Esophagus squamous epithelium (tissue), 4 donors: ENCODE data around the gene TTYH2.

Experiments
- POLR2A ChIP-seq, 4 donors: fragments of 450-650 bp; IDR thresholded peaks; one replicate each; pipeline ENCODE4 v1.6.1; 2017; ENCODE audit warnings: antibody characterized with exemption in 4 of 4, mild to moderate bottlenecking in 4 of 4, moderate library complexity in 3 of 4
- TF ChIP-seq, protein P1 (sequence below), 6 experiments: fragments of 450-650 bp in 4 of 6; fragments of 200-600 bp in 2 of 6; sonication (generic) in 2 of 6; IDR thresholded peaks; one replicate each; pipeline ENCODE4 v1.5.1; 2016 to 2019; ENCODE audit warnings: antibody characterized with exemption in 6 of 6, mild to moderate bottlenecking in 4 of 6, moderate library complexity in 4 of 6

DNA sequence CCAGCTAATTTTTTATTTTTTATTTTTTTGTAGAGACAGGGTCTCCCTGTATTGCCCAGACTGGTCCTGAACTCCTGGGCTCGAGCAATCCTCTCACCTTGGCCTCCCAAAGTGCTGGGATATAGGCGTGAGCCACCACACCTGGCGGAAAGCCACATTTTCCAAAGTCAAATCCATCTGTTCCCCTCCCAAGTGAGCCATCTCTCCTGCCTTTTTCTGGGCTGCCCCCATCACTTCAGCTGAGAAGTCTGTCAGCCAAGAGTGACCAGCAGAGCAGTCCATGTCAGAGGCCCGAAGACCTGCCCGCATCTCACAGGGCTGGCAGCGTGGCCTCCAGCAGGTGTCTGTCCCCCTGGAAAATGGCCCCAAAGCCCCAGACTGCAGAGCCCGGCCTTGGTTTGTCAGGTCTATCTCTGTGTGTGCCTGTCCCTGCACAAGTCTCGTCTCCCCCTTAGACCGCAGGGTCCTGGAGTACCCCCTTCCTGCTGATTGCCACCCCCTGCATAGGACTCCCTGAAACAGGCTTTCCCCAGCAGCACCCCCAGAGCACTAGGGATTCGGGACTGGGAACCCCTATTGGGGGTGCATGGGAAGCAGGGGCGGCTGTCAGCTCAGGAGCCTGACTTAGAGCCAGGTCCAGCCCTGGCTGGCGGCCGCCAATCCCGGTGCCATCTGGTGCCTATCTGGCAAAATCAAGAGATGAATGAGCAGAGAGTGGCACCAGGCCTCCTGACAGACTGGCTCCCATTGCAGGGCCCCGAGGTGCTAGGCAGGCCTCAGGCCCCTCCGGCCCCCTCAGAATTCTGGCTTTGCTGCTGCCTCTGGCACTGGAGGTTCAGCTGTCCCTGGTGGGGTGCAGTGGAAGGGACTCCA, 7.8 kb downstream of the TTYH2 start:
- TF ChIP-seq, protein P1, sequence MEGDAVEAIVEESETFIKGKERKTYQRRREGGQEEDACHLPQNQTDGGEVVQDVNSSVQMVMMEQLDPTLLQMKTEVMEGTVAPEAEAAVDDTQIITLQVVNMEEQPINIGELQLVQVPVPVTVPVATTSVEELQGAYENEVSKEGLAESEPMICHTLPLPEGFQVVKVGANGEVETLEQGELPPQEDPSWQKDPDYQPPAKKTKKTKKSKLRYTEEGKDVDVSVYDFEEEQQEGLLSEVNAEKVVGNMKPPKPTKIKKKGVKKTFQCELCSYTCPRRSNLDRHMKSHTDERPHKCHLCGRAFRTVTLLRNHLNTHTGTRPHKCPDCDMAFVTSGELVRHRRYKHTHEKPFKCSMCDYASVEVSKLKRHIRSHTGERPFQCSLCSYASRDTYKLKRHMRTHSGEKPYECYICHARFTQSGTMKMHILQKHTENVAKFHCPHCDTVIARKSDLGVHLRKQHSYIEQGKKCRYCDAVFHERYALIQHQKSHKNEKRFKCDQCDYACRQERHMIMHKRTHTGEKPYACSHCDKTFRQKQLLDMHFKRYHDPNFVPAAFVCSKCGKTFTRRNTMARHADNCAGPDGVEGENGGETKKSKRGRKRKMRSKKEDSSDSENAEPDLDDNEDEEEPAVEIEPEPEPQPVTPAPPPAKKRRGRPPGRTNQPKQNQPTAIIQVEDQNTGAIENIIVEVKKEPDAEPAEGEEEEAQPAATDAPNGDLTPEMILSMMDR (IDR thresholded peaks at IDR 0.05), result no peak
- TF ChIP-seq POLR2A (IDR thresholded peaks at IDR 0.05), result no peak
